ENCODE measurements around the gene CLEC16A.

DNA sequence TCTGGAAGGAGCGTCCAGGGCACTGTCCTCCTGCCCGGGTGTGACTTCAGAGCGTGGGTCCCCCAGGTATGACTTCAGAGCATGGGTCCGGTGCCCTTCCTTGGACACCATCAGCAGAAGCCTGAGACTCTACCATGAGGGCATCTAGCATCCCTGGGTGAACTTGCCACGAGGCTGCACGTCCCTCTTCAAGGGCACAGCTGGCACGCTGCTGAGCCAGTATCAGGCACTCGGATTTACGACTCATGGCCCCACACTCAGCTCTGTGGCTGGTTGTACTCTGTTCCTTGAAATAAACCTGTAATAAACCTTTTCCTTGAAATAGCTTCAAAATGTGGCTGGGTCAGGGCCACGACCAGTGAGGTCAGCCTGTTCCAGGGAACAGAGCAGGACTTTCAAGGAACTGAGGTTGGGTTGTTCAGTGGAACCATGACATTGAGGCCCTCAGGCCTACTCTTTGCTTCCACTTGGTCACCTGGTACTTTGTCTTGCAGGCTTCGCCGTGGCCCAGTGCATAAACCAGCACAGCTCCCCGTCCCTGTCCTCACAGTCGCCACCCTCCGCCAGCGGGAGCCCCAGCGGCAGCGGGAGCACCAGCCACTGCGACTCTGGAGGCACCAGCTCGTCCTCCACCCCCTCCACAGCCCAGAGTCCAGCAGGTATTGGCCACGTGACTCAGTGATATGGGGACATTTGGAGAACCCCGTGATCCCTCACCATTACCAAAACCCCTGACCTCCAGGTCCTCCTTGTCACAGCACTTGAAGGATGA, 221.7 kb downstream of the CLEC16A start:
- no peak for TF ChIP-seq POLR2A (IDR thresholded peaks at IDR 0.05)
- TF ChIP-seq, protein P1, sequence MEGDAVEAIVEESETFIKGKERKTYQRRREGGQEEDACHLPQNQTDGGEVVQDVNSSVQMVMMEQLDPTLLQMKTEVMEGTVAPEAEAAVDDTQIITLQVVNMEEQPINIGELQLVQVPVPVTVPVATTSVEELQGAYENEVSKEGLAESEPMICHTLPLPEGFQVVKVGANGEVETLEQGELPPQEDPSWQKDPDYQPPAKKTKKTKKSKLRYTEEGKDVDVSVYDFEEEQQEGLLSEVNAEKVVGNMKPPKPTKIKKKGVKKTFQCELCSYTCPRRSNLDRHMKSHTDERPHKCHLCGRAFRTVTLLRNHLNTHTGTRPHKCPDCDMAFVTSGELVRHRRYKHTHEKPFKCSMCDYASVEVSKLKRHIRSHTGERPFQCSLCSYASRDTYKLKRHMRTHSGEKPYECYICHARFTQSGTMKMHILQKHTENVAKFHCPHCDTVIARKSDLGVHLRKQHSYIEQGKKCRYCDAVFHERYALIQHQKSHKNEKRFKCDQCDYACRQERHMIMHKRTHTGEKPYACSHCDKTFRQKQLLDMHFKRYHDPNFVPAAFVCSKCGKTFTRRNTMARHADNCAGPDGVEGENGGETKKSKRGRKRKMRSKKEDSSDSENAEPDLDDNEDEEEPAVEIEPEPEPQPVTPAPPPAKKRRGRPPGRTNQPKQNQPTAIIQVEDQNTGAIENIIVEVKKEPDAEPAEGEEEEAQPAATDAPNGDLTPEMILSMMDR (IDR thresholded peaks at IDR 0.05), result no peak
